ENCODE measurements around the gene CAPN1.
"Not testable (repeated sequence)": the region's sequence is repeated elsewhere in the genome, so short reads cannot be mapped to it uniquely, and the experiment has no call there.

CAPN1 gene

DNA sequence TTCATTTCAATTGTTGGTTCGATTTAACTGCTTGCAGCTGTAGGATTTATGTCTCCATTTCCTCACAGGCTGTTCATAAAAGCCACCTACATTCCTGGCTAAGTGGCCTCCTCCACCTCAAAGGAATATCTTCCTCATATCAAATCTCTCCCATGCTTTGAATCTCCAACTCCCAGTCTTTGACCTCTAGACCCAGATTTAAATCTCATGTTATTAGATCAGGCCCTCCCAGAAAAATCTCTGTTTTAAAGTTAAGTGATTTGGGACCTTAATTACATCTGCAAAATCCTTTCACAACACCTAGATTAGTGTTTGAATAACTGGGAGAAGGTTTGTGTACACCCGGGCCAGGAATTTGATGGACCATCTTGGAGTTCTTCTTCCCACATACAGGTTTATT is 46.2 kb downstream of the CAPN1 start:
- TF ChIP-seq, protein P1, sequence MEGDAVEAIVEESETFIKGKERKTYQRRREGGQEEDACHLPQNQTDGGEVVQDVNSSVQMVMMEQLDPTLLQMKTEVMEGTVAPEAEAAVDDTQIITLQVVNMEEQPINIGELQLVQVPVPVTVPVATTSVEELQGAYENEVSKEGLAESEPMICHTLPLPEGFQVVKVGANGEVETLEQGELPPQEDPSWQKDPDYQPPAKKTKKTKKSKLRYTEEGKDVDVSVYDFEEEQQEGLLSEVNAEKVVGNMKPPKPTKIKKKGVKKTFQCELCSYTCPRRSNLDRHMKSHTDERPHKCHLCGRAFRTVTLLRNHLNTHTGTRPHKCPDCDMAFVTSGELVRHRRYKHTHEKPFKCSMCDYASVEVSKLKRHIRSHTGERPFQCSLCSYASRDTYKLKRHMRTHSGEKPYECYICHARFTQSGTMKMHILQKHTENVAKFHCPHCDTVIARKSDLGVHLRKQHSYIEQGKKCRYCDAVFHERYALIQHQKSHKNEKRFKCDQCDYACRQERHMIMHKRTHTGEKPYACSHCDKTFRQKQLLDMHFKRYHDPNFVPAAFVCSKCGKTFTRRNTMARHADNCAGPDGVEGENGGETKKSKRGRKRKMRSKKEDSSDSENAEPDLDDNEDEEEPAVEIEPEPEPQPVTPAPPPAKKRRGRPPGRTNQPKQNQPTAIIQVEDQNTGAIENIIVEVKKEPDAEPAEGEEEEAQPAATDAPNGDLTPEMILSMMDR (IDR thresholded peaks at IDR 0.05; ENCODE audit: insufficient read depth, low read length): no peak
- TF ChIP-seq SPI1 (IDR thresholded peaks at IDR 0.05; ENCODE audit: borderline replicate concordance, low read depth) (no peak), GABPA (IDR thresholded peaks at IDR 0.05; ENCODE audit: low read depth) (no peak), POLR2AphosphoS5 (IDR thresholded peaks at IDR 0.05; ENCODE audit: low read depth) (no peak)
- TF ChIP-seq, protein P2, sequence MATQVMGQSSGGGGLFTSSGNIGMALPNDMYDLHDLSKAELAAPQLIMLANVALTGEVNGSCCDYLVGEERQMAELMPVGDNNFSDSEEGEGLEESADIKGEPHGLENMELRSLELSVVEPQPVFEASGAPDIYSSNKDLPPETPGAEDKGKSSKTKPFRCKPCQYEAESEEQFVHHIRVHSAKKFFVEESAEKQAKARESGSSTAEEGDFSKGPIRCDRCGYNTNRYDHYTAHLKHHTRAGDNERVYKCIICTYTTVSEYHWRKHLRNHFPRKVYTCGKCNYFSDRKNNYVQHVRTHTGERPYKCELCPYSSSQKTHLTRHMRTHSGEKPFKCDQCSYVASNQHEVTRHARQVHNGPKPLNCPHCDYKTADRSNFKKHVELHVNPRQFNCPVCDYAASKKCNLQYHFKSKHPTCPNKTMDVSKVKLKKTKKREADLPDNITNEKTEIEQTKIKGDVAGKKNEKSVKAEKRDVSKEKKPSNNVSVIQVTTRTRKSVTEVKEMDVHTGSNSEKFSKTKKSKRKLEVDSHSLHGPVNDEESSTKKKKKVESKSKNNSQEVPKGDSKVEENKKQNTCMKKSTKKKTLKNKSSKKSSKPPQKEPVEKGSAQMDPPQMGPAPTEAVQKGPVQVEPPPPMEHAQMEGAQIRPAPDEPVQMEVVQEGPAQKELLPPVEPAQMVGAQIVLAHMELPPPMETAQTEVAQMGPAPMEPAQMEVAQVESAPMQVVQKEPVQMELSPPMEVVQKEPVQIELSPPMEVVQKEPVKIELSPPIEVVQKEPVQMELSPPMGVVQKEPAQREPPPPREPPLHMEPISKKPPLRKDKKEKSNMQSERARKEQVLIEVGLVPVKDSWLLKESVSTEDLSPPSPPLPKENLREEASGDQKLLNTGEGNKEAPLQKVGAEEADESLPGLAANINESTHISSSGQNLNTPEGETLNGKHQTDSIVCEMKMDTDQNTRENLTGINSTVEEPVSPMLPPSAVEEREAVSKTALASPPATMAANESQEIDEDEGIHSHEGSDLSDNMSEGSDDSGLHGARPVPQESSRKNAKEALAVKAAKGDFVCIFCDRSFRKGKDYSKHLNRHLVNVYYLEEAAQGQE (IDR thresholded peaks at IDR 0.05; ENCODE audit: insufficient replicate concordance, low read depth): no peak
- H3K27ac ChIP-seq (replicated peaks): no peak overlapping the region
- DNase-seq (ENCODE audit: low read depth in 1 of 2, low spot score in 1 of 2): no peak

DNA sequence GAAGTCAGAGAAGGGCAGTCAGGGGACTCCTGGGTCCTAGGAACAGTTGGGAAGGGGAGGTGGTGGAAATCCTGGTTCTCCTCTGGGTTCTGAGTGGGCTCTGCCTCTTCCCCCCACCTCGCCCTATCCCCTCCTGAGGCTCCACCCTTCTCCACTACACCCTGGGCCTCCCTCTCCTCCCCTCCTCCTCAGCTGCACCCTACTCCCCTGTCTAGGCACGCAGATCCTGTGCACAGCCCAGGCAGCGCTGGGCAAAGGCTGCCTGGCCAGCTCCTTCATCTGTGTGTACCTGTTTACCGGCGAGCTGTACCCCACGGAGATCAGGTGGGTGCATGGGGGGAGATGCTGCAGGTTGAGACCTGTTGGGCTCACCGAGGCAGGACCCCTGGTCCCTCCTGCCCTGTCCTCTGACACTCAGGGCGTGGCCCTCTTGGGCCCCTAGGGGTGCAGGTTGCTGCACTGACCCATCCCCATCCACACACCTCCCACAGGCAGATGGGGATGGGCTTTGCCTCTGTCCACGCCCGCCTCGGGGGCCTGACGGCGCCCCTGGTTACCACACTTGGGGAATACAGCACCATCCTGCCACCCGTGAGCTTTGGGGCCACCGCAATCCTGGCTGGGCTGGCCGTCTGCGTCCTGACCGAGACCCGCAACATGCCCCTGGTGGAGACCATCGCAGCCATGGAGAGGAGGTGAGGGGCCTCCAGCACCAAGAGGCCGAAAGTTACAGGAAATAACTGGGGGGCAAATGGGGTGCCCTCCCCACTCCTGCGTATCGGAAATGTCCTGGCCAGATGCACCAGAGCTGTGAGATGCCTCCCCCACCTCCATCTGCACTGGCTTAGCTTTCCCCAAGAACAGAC is 54.7 kb downstream of the CAPN1 start:
- no peak overlapping the region for H3K27ac ChIP-seq (replicated peaks)
- no peak overlapping the region for H3K4me3 ChIP-seq (replicated peaks; ENCODE audit: insufficient read depth, low read length)
- TF ChIP-seq GABPA (IDR thresholded peaks at IDR 0.05; ENCODE audit: low read depth) (no peak), SPI1 (IDR thresholded peaks at IDR 0.05; ENCODE audit: borderline replicate concordance, low read depth) (no peak)
- no peak for DNase-seq (ENCODE audit: low read depth in 1 of 2, low spot score in 1 of 2)
- no peaks in the 10 kb centered on the region for H3K27me3 ChIP-seq (ENCODE audit: insufficient read depth, poor library complexity, severe bottlenecking)

More for the DNA sequence above, 46.2 kb downstream of the CAPN1 start:
- H3K27me3 ChIP-seq (ENCODE audit: insufficient read depth, poor library complexity, severe bottlenecking): no peaks in the 10 kb centered on the region
- H3K4me3 ChIP-seq (replicated peaks; ENCODE audit: insufficient read depth, low read length): no peak overlapping the region

DNA sequence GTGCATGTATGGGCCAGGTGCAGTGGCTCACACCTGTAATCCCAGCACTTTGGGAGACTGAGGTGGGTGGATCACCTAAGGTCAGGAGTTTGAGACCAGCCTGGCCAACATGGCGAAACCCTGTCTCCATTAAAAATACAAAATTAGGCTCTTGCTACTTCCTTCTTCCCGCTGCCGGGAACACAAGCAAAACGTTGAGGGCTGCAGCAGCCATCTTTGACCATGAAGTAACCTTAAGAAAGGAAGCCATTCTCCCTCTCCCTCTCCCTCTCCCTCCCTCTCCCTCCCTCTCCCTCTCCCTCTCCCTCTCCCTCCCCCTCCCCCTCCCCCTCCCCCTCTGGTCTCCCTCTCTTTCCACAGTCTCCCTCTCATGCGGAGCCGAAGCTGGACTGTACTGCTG is 56.6 kb downstream of the CAPN1 start:
- not testable (repeated sequence) for H3K27me3 ChIP-seq (ENCODE audit: insufficient read depth, poor library complexity, severe bottlenecking); DNase-seq (ENCODE audit: low read depth in 1 of 2, low spot score in 1 of 2); H3K27ac ChIP-seq (replicated peaks); H3K4me3 ChIP-seq (replicated peaks; ENCODE audit: insufficient read depth, low read length)

DNA sequence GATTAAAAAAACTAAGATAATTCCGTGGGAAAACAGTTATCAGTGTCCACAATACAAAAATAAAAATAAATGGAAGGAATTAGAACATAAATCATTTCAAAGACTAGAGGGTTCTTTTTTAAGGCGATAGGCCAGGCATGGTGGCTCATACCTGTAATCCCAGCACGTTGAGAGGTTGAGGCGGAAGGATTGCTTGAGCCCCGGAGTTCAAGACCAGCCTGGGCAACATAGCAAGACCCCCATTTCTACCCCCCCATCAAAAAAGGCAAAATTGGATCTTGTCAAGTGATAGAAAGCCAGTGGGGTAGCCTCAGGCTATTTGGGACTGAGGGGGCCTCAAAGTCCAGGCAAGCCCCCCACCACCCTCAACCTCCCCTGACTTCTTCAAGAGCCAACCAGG is 59.4 kb downstream of the CAPN1 start:
- no peak for DNase-seq (ENCODE audit: low read depth in 1 of 2, low spot score in 1 of 2)
- Histone ChIP-seq H3K4me3 (replicated peaks; ENCODE audit: insufficient read depth, low read length) (no peak overlapping the region), H3K27me3 (ENCODE audit: insufficient read depth, poor library complexity, severe bottlenecking) (no peaks in the 10 kb centered on the region), H3K27ac (replicated peaks) (no peak overlapping the region)
- TF ChIP-seq, protein P2 (IDR thresholded peaks at IDR 0.05; ENCODE audit: insufficient replicate concordance, low read depth): no peak
- TF ChIP-seq GABPA (IDR thresholded peaks at IDR 0.05; ENCODE audit: low read depth) (no peak), SPI1 (IDR thresholded peaks at IDR 0.05; ENCODE audit: borderline replicate concordance, low read depth) (no peak), POLR2AphosphoS5 (IDR thresholded peaks at IDR 0.05; ENCODE audit: low read depth) (no peak)
- TF ChIP-seq, protein P1 (IDR thresholded peaks at IDR 0.05; ENCODE audit: insufficient read depth, low read length): no peak

DNA sequence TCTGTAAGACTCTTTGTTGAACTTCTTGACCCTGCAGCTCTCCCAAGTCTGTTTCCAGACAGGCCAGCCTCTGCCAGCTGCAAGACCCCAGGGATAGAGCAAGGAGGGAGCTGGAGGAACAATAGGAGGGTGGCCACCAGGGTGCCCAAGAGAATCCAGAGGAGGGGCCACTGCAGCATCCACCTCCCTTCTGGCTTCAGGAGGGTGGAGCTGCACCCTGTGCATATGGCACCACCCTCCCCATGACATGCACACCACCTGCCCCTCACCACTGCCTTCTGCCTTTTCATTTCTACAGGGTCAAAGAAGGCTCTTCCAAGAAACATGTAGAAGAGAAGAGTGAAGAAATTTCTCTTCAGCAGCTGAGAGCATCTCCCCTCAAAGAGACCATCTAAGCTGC is 60.0 kb downstream of the CAPN1 start:
- TF ChIP-seq, protein P2 (IDR thresholded peaks at IDR 0.05; ENCODE audit: insufficient replicate concordance, low read depth): no peak
- TF ChIP-seq SPI1 (IDR thresholded peaks at IDR 0.05; ENCODE audit: borderline replicate concordance, low read depth): no peak
- TF ChIP-seq, protein P1 (IDR thresholded peaks at IDR 0.05; ENCODE audit: insufficient read depth, low read length): no peak
- no peak for TF ChIP-seq POLR2AphosphoS5 (IDR thresholded peaks at IDR 0.05; ENCODE audit: low read depth)
- no peak for TF ChIP-seq GABPA (IDR thresholded peaks at IDR 0.05; ENCODE audit: low read depth)
- H3K4me3 ChIP-seq (replicated peaks; ENCODE audit: insufficient read depth, low read length): no peak overlapping the region
- H3K27ac ChIP-seq (replicated peaks): no peak overlapping the region
- H3K27me3 ChIP-seq (ENCODE audit: insufficient read depth, poor library complexity, severe bottlenecking): no peaks in the 10 kb centered on the region
- DNase-seq (ENCODE audit: low read depth in 1 of 2, low spot score in 1 of 2): no peak
